22Rv1 (cell line): Measurements from ENCODE around the gene RTKN.

Experiments
- H3K27ac ChIP-seq: fragments of 450-650 bp; 2 replicates; pipeline ENCODE4 v1.5.1; 2017
- CTCF ChIP-seq: fragments of 450-650 bp; IDR thresholded peaks from 2 replicates; pipeline ENCODE4 v1.5.1; 2017; ENCODE audit warnings: mild to moderate bottlenecking
- ZFX ChIP-seq: fragments of 450-650 bp; IDR thresholded peaks from 2 replicates; pipeline ENCODE4 v1.6.1; 2017; ENCODE audit warnings: antibody characterized with exemption, borderline replicate concordance

Gene RTKN

GRCh38 chr2:74439803-74440377 is 1.8 kb downstream of the RTKN start:
- TF ChIP-seq CTCF = no peak
- TF ChIP-seq ZFX = no peak
- H3K27ac ChIP-seq = peak overlapping the region; percentile 97

- TF ChIP-seq CTCF (no peak), ZFX (no peak)
- peak overlapping the region; percentile 97; the same call in 1 of the 2 replicates for H3K27ac ChIP-seq
Measured at GRCh38 chr2:74439373-74439772, 2.4 kb downstream of the RTKN start.

- TF ChIP-seq CTCF (no peak), ZFX (no peak)
- H3K27ac ChIP-seq = no peak overlapping the region
Measured at GRCh38 chr2:74438248-74438647, 3.5 kb downstream of the RTKN start.

GRCh38 chr2:74436848-74437695 is 4.7 kb downstream of the RTKN start:
- TF ChIP-seq ZFX (no peak), CTCF (no peak)
- no peak overlapping the region for H3K27ac ChIP-seq

GRCh38 chr2:74436111-74436805 is 5.5 kb downstream of the RTKN start:
- no peak overlapping the region for H3K27ac ChIP-seq
- no peak for TF ChIP-seq ZFX
- no peak for TF ChIP-seq CTCF

- no peak for TF ChIP-seq CTCF
- H3K27ac ChIP-seq = no peak overlapping the region
Measured at GRCh38 chr2:74430502-74430901, 11.2 kb downstream of the RTKN start.
